Erythroblast (primary cell): ENCODE data around the gene PLEKHG1.
A peak's percentile ranks its signal among the peaks of the same experiment; 100 is the strongest.

Experiments used
- DNase-seq, 2 experiments: peaks; one replicate each; lab custom pipeline; 2025; lab: John Stamatoyannopoulos, UW
- GATA1 ChIP-seq: IDR thresholded peaks from 2 replicates; pipeline ENCODE4 v1.6.1; 2011; ENCODE audit warnings: low read depth, mild to moderate bottlenecking, control low read depth, low read length, moderate library complexity
- POLR2A ChIP-seq: IDR thresholded peaks from 2 replicates; pipeline ENCODE4 v1.6.1; 2011; ENCODE audit warnings: mild to moderate bottlenecking, low read length

PLEKHG1 gene

DNA sequence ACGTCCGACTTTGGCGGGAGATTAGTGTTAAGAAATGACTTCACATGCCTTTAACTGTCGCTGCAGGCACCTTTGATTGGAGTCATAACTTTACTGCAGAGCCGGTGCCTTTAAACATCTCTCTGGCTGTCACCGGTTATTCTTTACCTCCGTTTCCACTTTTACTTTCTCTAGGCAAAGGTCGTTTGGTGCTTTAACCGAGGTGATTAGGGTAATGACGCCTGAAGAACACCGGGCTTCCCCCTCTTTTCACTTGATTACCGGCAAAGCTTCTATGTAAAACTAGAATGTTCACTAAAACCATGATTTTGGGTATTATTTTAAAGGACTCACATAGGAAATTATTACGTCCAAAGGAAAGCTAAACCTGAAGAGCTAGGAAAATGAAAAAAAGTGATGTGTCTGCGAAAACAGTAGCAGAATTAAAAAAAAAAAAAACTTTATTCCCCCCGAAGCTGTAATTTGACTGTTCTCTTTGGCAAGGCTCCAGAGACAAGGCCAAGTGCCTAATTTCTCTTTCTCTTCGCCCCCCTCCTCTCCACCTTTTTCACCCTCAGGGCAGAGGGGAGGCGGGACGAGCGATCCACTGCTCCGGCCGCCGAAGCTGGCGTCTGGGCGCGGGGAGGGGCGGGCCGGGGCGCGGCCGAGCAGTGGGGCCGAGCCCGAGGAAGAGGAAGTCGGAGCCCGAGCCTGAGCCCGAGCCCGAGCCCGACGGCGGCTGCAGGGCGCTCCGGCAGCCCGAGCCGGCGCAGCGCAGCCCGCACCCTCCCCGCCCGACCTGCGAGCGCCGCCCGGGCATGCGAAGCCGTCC, at the start of gene PLEKHG1:
PLEKHG1 (plus strand) TSS at position 687 of the 811 bp plus-strand sequence. CDS start 133,797 bp downstream, outside the sequence.
- no peak for TF ChIP-seq POLR2A
- TF ChIP-seq GATA1 = no peak
- DNase-seq = peak; percentile 64 to 68

DNA sequence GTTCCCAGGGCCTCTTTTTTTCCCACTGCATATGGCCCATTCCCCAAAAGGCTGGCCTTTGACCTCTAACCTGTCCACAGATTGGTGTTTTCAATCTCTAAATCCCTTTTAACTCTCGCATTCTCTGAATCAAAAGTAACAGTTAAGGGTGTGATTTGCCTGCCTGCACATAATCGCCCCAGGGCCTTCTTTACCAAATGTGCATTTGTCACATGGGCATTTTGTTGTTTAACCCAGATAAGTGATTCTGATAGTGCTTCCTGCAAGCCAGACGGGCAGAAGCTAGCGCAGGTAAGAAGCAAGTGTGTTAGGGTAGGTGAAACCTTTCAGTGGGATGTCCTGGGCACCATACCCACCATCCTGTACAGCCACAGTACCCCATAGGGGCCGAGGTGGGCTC, 49.4 kb upstream of the PLEKHG1 start:
- no peak for DNase-seq
- TF ChIP-seq GATA1 (no peak), POLR2A (no peak)

DNA sequence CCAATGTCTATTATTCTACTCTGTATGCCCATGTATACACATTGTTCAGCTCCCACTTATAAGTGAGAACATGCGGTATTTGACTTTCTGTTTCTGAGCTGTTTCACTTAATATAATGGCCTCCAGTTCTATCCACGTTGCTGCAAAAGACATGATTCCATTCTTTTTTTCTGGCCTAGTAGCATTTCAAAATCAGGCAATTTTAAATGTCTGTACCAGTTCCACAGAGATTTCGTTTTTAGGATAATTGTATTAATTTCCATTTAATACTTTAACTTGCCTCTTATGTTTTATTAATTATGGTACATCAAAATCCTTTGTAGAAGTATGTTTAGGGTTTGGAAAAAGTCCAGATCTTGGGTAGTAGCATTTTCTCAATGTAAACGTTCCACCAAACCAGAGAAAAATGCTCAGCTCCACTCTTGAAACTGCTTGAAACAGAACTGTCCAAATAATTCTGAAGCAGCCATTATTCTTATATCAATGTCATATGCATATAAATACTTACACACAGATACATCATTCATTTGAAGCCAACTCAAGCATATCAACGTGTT, 42.6 kb upstream of the PLEKHG1 start:
- no peak for DNase-seq
- TF ChIP-seq POLR2A (no peak), GATA1 (no peak)

DNA sequence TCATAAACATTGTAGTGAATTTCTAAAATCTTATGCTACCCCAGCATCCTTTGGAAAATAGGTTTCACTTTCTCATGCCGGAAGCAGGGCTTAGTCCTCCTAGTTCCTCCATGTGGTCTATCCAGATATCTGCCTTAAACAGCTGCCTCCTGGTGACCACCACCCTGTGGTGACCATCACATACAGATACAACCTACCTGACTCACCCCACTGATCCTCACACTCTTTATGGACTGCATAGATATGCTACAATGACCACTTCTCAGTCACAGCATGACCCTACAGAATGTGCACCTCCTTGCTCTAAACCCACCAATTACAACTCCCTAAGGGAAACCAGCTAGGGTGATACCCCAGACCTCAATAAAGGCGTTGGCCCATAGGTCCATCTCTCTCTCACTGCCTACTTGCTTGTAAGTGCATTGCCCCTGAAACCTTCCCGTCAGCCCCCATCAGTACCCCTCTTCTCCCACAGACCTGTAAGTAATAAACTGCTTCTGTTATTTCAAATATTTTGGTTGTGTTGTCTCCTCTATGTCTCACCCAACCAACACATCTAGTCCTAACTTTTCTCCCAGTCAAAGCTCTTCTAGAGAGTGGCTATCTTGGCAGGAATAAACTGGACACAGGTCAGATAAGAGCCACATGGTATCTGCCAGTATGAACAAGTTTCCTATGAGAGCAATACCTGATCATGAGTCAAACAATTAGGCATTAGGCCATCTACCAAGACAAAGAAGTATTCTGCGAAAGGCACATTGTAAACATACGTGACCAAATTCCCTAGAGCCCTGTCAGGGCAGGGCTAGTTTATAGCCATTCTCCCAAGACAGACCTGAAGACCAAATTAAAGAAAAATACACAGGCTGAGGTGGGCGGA, 39.4 kb upstream of the PLEKHG1 start:
- DNase-seq = peak in 1 of 2 experiments; percentile 12
- TF ChIP-seq GATA1 (no peak), POLR2A (no peak)

DNA sequence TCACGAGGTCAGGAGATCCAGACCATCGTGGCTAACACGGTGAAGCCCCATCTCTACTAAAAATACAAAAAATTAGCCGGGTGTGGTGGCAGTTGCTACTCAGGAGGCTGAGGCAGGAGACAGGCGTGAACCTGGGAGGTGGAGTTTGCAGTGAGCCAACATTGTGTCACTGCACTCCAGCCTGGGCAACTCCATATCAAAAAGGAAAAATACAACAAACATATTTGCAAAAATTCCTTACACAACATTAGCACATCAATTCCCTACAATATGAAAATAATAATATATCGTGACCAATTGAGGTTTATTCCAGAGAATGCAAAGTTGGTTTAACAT, 38.8 kb upstream of the PLEKHG1 start:
- no peak for TF ChIP-seq GATA1
- no peak for TF ChIP-seq POLR2A
- DNase-seq = no peak

DNA sequence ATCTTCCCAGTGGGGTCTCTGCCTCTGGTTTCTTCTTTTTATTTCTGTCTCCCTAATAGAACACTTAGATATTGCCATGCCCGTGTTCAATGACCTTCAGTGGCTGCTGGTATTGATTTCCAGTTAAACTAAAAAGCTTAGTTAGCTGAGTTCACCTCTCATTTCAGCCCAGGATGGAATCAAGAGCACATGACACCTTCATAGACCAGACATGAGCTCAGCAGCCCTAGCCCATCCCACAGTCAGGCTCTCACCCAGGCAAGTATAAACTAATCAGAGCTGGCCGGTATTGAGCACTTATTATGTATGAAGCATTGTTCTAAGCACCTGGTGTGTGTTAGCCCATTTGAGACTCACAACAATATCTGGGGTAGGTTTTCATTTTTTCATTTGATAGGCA, 33.7 kb upstream of the PLEKHG1 start:
- DNase-seq = no peak
- TF ChIP-seq POLR2A = no peak
- TF ChIP-seq GATA1 = no peak

DNA sequence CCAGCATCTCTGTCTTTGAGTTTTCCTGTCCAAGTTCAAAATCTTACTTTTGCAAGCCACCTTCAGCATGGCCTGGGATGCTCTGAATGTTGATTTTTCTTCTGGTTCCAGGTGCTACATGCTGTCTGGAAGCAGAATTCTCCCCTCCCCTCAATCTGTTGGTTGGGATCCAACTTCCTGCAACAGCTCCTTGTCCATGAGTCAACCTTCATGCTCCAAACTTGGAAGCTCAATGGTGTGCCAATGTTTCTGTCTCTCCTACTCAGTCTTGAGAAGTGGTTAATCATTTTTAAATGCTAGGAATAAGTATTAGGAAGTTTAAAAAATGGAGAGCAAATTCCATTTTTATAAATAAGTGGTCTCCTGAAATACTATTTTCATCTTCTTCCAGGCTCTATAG, 33.2 kb upstream of the PLEKHG1 start:
- no peak for TF ChIP-seq GATA1
- TF ChIP-seq POLR2A = no peak
- DNase-seq = no peak

DNA sequence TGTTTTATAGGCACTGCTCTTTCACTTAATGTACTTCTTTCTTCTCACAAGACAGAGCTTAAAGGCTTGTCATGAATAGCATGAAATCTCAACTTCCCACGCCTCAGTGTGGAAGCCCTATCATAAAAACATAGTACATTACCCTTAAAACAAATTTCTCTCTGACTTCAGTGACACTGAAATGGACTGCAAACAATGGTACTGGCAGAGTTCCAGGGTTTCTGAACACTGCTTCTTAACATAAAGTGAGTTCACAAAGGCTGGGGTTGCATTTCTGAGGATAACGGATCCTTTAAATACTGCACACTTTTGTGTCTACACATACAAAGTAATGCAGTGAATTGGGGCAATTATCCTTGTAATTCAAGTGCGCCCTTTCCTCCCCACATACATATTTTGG, 32.3 kb upstream of the PLEKHG1 start:
- no peak for DNase-seq
- TF ChIP-seq POLR2A (no peak), GATA1 (no peak)

DNA sequence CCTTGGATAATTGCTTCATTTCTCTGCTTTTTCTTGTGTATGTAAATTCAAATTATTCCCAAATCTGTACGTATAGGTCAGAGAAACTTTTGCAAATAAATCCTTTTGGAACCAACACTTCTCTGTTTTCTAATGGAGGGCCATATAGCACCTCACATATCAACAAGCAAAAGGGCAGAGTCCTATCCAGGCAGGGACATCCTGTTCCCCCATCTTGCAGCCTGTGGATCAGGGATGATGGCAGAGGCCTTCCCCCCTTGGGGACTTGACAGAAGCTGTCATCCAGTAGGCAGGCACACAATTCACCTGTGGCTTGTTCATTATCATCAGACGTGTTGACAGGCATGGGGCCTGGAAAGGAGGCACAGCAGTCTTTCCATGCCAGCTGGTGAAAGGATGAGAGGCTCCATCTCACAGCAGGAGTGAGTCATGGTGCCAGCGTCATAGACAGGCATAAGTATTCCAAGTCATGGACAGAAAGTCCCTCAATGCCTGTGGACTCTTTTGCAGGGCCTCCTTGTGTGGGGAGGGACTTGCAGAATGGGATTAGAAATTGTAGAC, 31.8 kb upstream of the PLEKHG1 start:
- DNase-seq = no peak
- no peak for TF ChIP-seq GATA1
- TF ChIP-seq POLR2A = no peak

DNA sequence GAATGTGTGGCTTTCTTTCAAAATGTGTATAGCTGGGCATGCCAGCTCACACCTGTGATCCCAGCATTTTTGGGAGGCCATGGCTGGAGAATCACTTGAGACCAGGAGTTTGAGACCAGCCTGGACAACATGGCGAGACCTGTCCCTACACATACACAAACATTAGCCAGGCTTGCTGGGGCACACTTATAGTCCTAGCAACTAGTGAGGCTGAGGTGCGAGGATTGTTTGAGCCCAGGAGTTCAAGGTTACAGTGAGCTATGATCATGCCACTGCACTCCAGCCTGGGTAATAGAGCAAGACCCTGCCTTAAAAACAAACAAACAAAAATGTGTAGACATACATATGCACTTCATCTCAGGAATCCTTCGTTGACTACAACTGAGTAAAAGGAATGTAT, 31.1 kb upstream of the PLEKHG1 start:
- no peak for DNase-seq
- TF ChIP-seq POLR2A = no peak
- TF ChIP-seq GATA1 = no peak

DNA sequence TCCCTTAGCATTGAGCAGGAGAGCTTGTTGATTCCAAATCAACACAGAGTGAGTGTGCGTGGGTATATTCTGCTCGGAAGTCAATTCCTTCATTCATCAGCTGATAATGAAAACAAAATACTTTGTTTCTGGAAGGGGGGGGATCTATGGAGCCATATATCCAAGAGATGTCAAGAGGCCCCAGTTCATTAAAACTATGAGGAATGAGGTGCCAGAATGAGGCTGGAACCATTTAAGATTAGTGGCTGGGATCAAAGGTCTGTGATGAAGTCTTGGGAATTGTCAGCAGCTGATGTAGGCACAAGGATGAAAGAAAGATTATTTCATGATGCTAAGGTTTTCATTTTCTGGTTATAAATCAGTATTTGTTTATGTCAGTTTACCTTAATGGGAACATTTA, 30.5 kb upstream of the PLEKHG1 start:
- TF ChIP-seq POLR2A = no peak
- no peak for TF ChIP-seq GATA1
- no peak for DNase-seq

DNA sequence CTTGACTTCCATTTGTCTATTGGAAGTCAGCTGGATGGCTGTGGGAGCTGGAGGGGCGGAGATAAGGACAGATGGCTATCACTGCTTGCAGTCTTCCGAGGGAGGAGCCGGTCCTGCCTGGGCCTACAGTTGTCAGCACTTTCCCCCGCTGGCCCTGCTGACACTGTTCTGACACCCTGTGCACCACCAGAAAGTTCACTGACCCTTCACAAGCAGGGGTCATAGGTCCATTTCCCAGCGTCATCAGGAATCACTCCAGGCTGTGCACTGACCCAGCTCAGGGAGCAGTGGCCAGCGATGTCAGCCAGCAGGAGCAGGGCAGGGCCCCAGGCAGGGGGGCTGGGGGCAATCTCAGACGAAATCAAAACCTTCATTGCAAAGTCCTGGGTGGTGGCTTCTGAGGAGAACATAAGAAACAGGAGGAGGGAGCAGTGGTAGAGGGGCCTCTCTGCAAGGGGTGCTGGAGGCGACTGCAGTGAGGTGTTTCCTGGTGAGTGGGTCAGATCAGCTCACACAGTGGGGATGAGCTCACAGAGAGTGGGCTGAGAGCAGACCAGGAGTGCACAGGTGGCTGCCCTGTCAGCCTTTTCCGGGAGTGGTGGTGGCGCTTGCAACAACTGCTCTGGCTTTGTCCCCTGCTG, 26.5 kb upstream of the PLEKHG1 start:
- no peak for TF ChIP-seq GATA1
- TF ChIP-seq POLR2A = no peak
- peak; percentile 14 to 66 for DNase-seq

DNA sequence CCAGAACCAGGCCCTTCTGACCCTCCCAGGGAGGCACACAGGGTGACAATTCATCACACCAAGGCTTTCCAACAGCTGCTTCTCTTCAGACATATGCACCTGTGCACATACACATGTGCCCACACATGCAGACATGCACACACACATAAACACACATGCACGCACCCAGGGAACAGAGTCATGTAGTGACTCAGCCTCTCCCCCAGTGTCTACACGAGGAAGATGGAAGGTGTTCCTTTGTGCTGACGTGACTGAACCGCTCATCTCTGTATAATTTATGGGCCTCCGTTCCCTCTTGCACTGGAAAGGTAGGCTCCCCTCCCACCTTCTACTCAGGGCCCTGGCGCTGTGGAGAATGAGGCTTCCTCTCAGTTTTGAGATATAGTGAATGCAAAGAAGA, 23.8 kb upstream of the PLEKHG1 start:
- TF ChIP-seq GATA1 (no peak), POLR2A (no peak)
- no peak for DNase-seq
